ENCODE measurements around the gene USP36. TPM values are rescaled to one million over a fixed set of nuclear protein-coding genes. Genes with fewer than 3 reads are reported as not detected.

The USP36 gene
- total RNA-seq, 1 experiment from 2014 or later, result 37.5 TPM

DNA sequence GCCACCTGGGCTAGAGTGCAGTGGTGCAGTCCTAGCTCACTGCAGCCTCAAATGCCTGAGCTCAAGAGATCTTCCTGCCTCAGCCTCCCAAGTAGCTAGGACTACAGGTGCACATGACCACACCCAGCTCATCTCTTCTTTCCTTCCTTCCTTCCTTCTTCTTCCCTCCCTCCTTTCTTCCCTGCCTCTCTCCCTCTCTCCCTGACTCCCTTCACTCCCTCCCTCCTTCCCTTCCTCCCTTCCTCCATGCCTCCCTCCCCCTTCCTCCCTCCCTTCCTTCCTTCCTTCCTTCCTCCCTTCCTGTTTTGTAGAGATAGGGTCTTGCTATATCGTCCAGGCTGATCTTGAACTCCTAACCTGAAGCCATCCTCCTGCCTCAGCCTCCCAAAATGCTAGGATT lies 23.5 kb upstream of the USP36 start:
- BruUV-seq (replicated peaks), result no TSS peak
- CTCF ChIA-PET, result interaction anchor here (0.6 kb wide), 2 partner anchors 20 to 318 kb away, joined by 3 to 4 read pairs; no protein-coding TSS in a partner anchor
- Histone ChIP-seq H3K27me3 (ENCODE audit: low read length) (no peaks in the 10 kb centered on the region), H4K20me1 (ENCODE audit: low read length) (no peaks in the 10 kb centered on the region), H3K36me3 (ENCODE audit: low read depth, low read length) (peaks cover 7% of the 10 kb centered on the region; the same call in 1 of the 2 replicates), H3F3A (ENCODE audit: low read length, unreplicated experiment) (peaks cover 8% of the 10 kb centered on the region), H3K79me2 (ENCODE audit: low read length) (no peaks in the 10 kb centered on the region), H3K9me2 (replicated peaks; ENCODE audit: low read length) (no peaks in the 10 kb centered on the region), H3K9ac (ENCODE audit: low read length) (no peak overlapping the region), H2AFZ (ENCODE audit: low read length) (no peak overlapping the region), H3K4me1 (ENCODE audit: insufficient read depth, low read length) (peaks cover 26% of the 10 kb centered on the region), H3K27ac (ENCODE audit: low read length) (no peak overlapping the region), H3K4me3 (ENCODE audit: low read length) (no peak overlapping the region), H3K4me2 (ENCODE audit: low read length) (no peak overlapping the region), H3K9me3 (ENCODE audit: low read length) (no peaks in the 10 kb centered on the region)
- TF ChIP-seq EZH2 (IDR thresholded peaks at IDR 0.05; ENCODE audit: low read length, unreplicated experiment) (no peak), EZH2phosphoT487 (IDR thresholded peaks at IDR 0.05; ENCODE audit: borderline replicate concordance, low read length) (no peak)
- TF ChIP-seq, protein P1, sequence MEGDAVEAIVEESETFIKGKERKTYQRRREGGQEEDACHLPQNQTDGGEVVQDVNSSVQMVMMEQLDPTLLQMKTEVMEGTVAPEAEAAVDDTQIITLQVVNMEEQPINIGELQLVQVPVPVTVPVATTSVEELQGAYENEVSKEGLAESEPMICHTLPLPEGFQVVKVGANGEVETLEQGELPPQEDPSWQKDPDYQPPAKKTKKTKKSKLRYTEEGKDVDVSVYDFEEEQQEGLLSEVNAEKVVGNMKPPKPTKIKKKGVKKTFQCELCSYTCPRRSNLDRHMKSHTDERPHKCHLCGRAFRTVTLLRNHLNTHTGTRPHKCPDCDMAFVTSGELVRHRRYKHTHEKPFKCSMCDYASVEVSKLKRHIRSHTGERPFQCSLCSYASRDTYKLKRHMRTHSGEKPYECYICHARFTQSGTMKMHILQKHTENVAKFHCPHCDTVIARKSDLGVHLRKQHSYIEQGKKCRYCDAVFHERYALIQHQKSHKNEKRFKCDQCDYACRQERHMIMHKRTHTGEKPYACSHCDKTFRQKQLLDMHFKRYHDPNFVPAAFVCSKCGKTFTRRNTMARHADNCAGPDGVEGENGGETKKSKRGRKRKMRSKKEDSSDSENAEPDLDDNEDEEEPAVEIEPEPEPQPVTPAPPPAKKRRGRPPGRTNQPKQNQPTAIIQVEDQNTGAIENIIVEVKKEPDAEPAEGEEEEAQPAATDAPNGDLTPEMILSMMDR (conservative IDR thresholded peaks at IDR 0.05; ENCODE audit: low read depth, low read length), result no peak
- ATAC-seq (no peak), DNase-seq (no peak)
- POLR2A ChIA-PET (ENCODE audit: unreplicated experiment), result no interaction called here
- intact Hi-C loops (cut with micrococcal nuclease), result no loop called here

DNA sequence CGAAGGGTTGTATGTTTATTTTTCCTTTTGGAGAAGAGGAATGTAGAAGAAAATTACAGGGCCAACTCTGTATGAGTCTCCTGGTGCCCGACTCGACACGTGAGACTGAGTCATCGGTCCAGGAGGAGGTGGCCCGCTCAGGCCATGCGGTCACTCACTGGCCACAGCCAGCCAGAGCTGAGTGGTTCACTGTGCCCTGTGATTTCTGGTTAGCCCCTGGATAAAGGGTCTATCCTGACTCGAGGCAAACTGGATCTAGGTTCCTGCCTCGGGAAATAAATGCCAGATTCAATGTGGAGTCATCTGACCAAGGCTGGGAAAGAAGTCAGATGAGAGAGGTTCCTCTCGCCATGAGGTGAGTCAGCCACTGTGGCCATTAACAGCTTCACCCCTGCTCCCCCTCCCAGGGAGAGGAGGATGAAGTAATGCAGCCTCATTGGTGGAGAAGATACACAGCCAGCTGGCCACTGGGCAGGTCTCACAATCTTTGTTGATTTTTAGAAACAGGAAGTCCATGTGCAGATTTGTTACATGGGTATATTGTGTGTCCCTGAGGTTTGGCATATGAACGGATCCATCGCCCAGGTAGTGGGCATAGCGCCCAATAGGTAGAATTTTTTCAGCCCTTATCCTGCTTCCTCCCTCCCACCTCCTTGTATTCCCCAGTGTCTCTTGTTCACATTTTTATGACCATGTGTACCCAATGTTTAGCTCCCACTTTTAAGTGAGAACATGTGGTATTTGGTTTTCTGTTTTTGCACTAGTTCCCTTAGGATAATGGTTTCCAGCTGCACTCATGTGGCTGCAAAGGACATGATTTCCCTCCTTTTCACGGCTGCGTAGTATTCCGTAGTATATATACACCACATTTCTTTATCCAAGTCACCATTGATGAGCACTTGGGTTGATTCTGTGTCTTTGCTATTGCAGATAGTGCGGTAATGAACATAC lies 21.7 kb upstream of the USP36 start:
- peaks cover 8% of the 10 kb centered on the region for H3F3A ChIP-seq (ENCODE audit: low read length, unreplicated experiment)
- H3K27me3 ChIP-seq (ENCODE audit: low read length), result no peaks in the 10 kb centered on the region
- no peaks in the 10 kb centered on the region for H3K9me2 ChIP-seq (replicated peaks; ENCODE audit: low read length)
- ChIA-PET CTCF (interaction anchor here (0.5 to 0.7 kb wide), 2 partner anchors 21 to 123 kb away, joined by 3 to 5 read pairs; no protein-coding TSS in a partner anchor), POLR2A (ENCODE audit: unreplicated experiment) (interaction anchor here (0.6 kb wide), 3 partner anchors 12 to 803 kb away, joined by 3 read pairs; no protein-coding TSS in a partner anchor)
- peak; percentile 98 for DNase-seq
- H2AFZ ChIP-seq (ENCODE audit: low read length), result peak overlapping the region; percentile 69
- intact Hi-C loops (cut with micrococcal nuclease), result loop anchor here (1.0 to 2.0 kb wide), 3 partner anchors 21 to 62 kb away; partner anchors contain the start of genes TIMP2 and USP36
- H3K9ac ChIP-seq (ENCODE audit: low read length), result peak overlapping the region; percentile 73
- peaks cover 2% of the 10 kb centered on the region; the same call in 1 of the 2 replicates for H3K36me3 ChIP-seq (ENCODE audit: low read depth, low read length)
- H3K79me2 ChIP-seq (ENCODE audit: low read length), result no peaks in the 10 kb centered on the region
- ATAC-seq, result peak; percentile 94
- H3K4me2 ChIP-seq (ENCODE audit: low read length), result peak overlapping the region; percentile 58
- peaks cover 26% of the 10 kb centered on the region for H3K4me1 ChIP-seq (ENCODE audit: insufficient read depth, low read length)
- no peaks in the 10 kb centered on the region for H3K9me3 ChIP-seq (ENCODE audit: low read length)
- H4K20me1 ChIP-seq (ENCODE audit: low read length), result no peaks in the 10 kb centered on the region
- peak overlapping the region; percentile 13; the same call in 1 of the 2 replicates for H3K4me3 ChIP-seq (ENCODE audit: low read length)
- no peak for TF ChIP-seq EZH2phosphoT487 (IDR thresholded peaks at IDR 0.05; ENCODE audit: borderline replicate concordance, low read length)
- no peak for TF ChIP-seq EZH2 (IDR thresholded peaks at IDR 0.05; ENCODE audit: low read length, unreplicated experiment)
- TF ChIP-seq, protein P1 (conservative IDR thresholded peaks at IDR 0.05; ENCODE audit: low read depth, low read length), result no peak
- peak overlapping the region; percentile 92 for H3K27ac ChIP-seq (ENCODE audit: low read length)
- TSS peak; percentile 91 for BruUV-seq (replicated peaks)
